ENCODE results near the gene PLB1.
A peak's percentile ranks its signal among the peaks of the same experiment; 100 is the strongest.

The PLB1 gene

DNA sequence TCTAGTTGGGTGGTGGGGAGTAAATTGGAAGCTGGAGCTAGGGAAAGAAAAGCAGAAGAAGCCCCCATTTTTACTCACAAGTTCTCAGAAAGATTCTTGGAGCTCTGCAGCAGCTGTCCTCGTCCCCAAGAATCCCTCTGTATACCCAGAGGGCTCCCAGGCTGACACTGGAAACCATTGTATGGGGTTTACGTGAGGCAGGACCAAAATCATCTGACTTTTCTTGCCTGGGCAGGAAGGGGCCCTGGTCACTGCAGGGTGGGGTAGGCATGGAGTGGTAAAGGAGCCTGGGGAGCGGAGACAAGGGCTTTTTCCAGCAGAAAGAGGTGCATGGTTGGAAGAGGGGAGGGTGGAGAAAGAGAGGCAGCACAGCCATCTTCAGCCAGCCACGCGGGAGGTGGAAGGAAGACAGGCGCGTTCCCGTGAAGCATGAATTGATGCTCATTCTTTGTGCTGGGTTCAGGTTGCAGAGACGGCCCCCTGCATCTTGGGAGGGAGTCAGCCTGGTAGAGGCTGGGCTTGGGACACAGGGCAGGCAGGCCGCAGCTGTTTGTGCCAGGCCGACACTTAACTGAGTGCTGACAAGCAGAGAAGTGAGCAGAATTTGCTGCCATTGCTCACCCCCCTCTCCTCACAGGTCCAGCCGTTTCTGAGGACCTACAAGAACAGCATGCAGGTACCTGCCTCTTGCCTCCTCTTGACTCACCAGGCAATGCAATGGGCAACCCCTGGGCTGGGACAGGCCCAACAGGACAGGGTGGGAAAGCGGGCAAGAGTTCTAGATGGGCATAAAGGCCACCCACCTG is 94.8 kb downstream of the PLB1 start:
- DNase-seq (ENCODE audit: low spot score), result no peak

DNA sequence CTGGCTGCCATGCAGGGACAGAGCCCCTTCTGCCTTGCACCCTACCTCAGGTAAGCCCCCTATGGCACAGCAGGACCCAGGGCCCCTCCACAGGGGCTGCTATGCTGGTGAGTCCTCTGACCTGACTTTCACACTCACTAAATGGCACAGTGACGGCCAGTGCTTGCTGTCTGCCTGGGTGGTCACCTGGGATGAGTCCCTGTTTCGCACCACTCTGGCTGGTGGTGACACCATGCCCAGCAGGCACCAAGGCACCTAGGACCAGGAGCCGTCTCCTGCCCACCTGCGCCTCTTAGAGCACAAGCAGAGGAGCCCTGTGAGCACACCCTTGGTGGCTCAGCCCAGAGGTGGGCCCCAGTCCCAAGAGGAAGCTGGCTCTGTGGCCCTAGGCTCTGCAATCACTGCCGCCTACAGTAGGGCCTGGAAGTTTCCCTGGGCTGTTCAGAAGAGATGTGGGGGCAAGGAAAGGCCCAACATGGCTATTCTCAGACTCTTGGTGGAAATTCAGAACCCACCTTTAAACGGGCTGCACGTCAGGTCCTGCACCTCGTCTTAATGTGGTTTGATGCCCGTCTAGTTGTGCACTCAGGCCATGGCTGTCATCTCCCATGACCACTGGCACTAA is 96.0 kb downstream of the PLB1 start:
- no peak for DNase-seq (ENCODE audit: low spot score)

DNA sequence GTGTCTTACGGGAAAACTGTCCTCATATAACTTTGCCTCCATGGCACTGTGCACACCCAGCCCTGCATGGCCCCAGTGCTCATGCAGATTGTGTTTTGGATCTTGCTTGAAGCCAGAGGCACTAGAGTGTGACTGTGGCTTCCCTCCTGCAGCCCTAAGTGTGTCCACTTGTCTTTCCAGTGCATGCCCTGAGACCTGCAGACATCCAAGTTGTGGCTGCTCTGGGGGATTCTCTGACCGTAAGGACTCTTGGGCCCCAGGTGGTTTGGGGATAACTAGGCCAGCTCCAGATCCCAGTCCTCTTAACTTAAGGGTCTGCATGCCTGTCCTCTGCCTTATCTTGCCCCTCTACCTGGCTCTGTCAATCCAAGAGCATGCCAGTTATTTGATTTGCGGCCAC is 96.6 kb downstream of the PLB1 start:
- no peak for DNase-seq (ENCODE audit: low spot score)

DNA sequence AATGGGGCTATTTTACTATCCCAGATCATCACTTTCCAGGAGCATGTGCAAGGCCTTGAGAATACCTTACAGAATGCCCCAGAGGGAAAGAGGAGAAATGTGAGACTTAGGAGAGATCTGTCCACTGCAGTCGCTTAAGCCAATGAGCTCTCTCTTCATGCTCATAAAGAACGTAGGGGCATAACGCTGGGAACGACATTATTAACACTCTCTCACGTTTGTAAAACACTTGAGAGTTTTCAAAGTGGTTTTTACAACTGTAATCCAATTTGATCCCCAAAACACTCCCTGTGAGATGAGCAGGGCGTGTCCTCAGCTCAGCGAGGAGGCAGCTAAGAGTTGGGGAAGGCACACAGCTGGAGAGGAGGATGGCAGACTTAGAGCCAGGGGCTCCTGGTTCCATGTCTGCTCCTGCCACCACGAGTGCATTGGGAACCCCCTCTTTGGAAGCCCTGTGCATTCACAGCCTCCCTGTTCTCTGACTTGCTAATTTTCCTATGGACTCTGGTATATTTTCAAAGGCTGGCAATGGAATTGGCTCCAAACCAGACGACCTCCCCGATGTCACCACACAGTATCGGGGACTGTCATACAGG is 97.4 kb downstream of the PLB1 start:
- DNase-seq (ENCODE audit: low spot score), result no peak

DNA sequence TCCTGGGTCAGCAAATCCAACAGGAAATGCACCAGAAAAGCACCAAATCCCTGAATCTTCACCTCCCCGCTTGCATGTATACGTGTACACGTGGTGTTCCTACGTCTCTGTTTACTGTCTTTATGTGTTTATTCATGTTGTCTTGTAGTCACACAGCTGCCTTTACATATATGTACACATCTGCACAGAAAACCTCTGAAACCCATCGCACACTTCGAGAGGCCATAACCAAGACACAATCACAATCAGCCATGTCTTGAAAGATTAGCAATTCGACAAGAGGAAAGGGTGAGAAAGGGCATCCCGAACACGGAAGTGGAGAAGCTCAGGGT is 98.1 kb downstream of the PLB1 start:
- DNase-seq (ENCODE audit: low spot score), result no peak

DNA sequence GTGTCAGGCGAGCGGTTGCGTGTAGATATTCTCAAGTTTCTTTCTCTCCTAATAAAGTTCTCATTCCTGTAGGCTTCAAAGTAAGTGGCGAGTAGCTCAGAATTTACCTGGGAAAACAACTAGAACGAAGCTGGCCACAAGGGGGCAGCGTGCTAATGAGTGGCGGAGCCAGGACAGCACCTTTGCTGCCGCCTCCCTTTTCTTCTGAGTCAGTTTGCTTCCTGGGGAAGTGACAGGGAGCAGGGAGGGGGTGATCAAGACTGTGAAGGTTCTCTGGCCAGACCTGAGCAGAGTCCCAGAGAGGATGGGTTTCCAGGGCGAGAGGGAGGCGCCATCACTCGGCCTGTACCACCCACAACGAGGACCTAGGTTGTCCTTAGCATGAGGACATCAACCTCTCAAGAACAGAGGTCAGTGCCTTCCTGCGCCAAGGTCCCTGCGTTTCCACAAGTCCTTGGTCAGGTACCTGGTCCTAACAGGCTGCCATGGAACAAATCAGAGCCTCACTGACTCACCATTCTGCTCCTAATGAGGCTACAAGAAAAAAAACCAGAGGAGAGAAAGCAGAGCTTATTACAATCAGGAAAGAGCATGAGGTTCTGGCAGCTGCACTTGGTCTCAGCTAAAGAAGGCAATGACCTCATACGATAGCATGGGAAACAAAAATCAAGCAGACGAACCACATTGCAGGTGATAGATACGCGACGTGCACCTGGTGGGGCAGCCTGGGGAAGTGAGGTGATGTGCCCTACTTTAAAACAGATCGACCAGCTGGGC is 98.7 kb downstream of the PLB1 start:
- peak; percentile 87 for DNase-seq (ENCODE audit: low spot score)

DNA sequence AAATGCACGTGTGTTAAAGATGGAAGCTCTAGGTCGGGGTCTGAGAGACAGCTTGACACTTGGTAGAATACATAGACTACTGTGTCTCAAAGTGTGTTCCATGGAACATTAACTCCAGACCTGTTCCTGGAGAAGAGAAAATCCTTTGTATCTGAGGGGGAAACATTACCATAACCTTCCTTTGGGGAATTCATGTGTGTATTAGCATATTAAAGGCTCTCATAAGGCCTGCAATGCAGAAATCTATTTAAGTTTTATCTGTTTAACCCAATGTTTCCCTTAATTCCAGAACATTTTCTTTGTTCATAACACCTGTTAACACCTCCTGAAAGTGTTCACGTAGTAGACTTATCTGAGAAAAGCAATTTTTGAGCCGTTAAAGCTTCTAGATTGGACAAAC is 99.5 kb downstream of the PLB1 start:
- no peak for DNase-seq (ENCODE audit: low spot score)

DNA sequence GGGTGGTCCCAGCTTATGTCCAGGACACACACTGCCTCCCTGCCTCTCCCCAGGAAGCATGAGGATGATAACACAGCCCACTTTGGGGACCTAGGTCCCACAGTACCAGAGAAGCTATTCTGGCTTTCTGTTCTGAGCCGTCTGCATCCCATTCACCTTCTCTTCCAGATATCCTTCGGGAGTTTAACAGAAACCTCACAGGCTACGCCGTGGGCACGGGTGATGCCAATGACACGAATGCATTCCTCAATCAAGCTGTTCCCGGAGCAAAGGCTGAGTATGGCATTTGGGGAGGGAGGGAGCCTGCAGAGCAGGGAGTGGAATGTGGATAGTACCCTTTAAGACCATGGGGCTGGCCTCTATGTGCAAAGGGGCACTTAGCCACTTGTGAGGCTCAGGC is 102.6 kb downstream of the PLB1 start:
- no peak for DNase-seq (ENCODE audit: low spot score)

DNA sequence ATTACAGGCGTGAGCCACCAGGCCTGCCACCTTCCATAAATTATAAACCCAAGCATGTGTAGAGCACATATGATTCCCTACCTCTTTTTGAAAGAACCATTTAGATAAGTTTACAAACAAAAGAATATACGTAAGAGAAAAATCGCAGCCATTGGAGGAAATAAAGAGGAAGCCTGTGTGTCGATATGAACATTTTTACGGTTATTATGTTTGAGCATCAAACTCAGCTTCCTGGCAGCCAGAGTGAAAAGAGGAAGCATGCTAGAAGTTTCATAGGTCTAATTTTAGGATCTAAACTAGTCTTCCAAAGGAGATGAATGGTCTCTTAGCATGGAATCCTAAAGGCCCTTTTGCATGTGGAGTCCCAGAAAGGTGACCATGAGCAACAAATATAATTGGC is 104.3 kb downstream of the PLB1 start:
- no peak for DNase-seq (ENCODE audit: low spot score)

DNA sequence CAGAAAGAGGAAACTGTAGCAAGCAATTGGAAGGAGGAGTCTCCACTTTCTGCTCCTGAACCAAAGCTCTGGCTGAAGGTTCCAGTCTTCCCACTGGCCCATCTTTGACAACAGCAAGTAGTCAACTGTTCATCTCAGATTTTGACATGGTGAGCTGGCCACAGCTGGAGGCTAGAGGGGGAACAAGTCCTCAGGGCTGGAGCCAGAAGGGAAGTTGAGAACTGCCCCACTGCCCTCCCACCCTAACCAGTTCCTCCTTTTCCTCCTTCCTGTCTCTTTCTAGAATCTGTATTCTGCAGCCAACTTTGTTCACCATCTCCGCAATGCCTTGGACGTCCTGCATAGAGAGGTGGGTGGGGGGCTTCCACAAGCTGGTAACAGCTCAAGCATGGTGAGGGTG is 105.8 kb downstream of the PLB1 start:
- peak; percentile 60 for DNase-seq (ENCODE audit: low spot score)

DNA sequence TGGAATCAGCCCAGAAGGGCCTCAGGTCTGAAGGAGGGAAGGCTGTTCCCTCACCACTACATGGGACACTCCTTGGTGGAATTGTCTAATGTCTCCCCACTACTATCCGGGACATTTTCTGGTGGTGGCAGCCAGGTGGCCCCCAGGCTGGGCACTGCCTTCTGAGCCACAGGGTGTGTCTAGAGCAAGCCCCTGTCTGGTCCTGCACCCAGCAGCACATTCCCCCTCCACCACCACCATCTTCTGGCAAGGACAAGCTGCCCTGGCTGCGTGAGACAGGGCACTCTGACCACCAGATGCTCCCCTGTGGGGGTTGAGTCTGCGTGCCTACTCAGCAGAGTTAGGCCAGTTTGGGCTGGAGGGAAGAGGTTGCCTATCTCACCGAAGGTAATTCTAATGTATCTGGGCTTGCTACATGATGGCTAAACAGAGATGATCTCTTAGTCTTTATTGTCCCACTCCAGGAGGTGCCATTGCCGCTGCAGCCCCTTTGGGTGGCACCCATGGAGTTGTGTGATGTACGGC is 106.3 kb downstream of the PLB1 start:
- no peak for DNase-seq (ENCODE audit: low spot score)

DNA sequence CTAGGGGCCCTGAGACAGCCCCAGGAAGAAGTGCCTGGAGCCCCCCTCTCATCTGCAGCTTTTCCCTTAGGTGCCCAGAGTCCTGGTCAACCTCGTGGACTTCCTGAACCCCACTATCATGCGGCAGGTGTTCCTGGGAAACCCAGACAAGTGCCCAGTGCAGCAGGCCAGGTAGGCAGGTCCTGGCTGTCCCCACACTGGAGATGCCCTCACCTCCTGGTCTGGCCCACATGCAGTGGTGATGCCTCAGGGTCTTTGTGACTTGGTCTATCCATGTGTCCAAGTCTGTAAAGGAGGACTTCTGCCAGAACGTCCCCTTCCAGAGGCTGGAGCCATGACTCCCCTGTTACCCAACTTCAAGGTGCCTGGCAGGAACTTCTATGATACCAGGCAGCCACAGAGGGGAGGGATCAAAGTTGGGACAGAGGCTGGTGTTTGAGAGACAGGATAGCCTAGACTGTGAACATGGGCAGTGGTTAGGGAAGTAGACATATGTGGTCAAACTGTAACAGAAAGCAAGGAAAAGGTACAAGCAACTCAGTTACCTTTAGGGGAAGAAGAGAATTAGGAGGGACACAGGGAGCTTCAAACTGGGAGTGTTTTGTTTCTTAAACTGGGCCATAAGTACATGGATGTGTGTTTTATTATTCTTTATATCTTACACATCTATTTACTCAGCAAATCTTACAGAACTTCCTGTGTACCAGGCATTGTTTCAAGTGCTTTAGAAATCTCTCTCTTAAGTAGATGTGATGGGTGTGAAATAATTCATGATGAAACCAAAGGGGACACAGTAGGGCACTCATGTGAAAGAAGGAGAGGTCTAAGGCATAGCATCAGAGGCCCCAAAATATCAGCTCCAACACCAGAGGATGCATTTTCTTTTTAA is 107.1 kb downstream of the PLB1 start:
- DNase-seq (ENCODE audit: low spot score), result no peak

DNA sequence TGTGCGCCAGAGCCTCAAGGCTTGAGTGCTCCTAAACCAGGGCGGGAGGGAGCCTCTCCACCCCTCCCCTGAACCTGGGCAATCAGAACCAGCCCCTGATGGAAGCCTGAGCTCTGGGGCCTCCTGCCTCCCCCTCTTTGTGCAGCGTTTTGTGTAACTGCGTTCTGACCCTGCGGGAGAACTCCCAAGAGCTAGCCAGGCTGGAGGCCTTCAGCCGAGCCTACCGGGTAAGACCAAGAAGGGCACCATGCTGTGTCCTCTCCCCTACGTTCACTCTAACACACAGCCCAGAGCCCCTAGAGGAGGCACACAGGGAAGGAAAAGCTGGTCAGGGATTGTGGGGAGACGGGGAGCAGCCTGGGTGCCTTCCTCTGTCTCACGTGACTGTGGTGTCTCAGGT is 108.0 kb downstream of the PLB1 start:
- no peak for DNase-seq (ENCODE audit: low spot score)

DNA sequence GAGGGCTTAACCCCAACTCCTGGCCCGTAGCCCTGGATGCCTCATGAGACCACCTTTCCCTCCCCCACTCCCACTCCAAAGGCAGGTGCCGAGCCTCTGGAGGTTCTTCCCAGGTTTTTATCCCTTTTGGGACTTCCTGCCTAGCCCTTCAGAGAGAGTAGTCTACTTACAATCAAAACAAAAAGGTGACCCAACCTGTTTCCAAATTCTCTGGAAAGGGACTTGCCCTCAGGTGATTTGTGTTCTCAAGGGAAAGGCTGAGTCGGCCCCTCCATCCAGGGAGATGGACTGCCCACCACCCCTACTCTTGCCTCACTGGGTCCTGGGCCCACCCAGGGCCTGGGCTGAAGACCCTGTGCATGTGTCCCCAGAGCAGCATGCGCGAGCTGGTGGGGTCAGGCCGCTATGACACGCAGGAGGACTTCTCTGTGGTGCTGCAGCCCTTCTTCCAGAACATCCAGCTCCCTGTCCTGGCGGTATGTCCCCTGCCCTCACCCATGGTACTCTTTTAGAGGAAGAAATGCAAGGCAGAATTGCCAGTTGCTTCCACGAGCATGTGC is 108.5 kb downstream of the PLB1 start:
- DNase-seq (ENCODE audit: low spot score), result no peak

DNA sequence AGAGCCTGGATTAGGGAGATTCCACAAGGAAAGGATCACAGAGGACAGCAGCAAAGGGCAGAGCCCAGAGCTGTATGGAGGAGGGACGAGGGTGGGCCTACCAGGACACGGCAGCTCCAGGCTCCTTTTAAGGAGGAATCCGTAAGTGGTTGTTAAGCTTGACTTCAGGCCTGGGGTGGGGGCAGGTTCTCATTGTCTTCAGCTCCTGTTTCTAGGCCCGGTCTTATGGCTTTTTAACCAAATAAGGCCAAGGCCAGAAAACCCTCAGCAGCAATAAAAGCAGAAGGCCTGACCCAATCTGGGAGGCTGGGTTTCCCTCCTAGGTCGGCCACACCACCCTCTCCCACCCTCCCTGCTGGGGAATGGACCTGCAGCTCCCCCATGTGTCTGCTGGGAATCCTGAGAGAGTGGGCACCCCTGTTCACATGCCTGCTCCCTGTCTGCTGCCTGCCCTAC is 111.2 kb downstream of the PLB1 start:
- no peak for DNase-seq (ENCODE audit: low spot score)

DNA sequence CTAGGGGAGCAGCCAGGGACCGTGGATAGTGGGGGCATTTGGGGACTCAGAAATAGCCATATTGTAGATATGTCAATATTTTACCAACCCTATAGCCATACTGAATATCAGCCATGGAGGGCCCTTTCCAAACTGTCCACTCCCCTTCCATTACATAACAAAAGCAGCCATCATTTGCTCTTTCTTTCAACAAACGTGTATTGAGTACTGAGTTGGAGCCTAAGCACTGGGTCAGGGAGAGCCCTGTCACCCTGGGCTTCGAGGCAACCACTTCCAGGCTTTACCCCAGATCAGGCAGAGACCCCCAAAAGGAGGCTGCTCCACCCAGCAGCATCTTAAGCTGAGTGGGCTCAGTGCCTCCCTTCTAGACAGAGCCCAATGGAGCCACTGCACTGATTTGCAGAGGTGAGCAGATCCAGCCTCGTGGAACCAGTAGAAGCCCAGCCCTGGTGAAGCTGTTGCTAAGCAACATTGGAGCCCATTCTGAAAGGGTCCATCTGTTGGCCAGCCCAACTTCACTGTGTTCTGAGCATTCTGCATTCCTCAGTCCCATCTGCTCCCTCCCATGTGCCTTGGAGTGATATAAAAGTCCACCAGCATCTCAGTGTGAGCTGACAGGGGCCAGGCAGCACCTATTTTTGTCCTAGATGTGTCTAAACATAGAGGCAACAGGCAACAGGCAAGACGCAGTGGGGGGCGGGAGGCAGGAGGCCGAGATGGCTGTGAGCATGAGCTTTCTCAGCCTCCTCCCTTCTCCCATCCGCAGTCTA is 112.1 kb downstream of the PLB1 start:
- DNase-seq (ENCODE audit: low spot score), result peak; percentile 60

DNA sequence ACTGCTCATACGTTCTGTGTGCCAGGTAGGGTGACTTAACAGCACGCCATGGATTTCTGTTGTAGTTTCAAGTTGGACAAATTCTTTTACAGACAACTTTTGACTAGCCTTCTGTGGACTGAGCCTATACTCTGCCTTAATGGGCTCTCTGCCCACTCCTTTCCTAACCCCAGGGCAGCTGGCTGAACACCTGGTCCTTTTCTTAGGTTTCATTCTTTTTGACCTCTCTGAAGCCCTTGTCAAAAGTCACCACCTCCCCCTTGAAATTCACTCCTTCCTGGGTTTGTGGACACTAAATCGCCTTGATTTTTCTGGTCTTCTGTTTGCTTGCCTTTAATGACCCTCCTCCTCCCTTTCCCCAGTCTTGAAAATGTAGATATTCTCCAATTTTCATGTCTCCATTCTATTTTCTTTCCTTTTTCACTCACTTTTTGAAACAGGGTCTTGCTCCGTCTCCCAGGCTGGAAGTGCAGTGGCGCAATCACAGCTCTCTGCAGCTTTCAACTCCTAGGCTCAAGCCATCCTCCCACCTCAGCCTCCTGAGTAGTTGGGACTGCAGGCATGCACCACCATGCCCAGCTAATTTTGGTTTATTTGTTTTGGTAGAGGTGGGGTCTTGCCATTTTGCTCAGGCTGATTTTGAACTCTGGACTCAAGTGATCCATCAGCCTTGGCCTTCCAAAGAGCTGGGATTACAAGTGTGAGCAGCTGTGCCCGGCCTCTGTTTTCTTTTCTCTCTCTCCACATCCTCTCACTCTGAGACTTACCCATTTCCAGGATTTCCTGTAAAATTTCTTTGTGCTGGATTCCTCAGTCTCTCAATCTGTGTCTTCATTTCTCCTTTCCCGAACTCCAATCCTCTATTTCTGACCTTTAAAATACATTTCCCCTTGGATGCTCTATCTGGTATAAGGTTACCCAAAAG is 112.9 kb downstream of the PLB1 start:
- no peak for DNase-seq (ENCODE audit: low spot score)

DNA sequence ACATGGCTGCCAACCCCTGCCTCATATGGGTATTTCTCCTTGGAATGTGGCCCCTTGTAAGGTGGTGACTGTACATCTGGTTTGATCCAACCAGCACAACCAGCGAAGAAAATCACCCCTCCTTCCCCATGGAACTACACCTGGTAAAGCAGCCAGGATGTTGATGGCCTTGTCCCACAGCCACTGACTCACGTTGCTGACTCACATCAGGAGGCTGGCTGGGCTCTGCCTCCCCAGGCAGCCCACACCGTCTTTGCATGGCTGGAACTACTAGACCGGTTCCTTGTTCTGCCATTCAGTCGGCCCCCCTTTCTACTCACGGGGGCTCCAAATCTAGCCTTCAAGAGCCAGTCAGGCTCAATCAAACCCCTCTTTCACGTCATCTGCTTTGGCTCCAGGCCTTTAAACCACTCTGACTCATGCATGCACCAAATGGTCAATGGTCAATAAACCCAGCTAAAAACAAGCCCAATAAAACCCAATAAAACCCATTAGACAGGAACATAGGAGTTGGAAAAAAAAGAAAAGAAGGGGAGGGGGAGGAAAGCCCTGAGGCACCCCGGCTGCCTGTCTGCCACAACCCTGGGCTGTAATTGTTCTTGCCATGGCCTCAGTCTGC is 114.8 kb downstream of the PLB1 start:
- DNase-seq (ENCODE audit: low spot score), result no peak
